ENCODE data around the gene LGI2.

DNA sequence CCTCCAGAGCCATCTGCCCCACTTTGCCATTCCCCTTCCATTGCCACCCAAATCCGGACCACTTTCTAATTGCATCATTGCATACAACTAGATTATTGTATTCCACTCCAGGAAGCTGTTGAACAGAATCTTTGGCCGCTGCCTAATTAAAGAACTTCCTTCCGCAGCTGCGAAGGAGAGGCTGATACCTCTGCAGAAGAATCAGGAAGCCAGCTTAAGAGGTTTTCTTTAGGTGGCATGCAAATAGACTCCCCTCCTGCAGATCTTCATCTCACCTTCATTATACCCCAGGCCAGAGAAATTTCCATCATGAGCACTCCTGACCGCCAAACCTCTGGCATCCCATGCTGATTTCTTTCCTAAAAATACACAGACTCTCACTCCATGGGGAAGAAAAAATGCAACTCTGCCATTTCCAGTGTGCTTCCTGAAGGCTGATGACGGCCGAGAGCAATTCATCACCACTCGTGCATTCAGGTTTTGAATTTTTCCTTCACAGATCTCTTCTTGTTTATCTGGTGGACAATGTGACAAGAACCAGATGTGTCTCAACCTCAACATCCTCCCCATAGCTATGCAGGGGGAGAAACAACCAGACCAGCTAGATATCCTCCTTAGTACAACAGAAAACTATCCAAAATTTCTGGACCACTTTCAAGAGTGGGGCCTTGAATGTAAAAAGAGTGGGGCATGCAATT is 31.2 kb downstream of the LGI2 start:
- TF ChIP-seq EZH2 (IDR thresholded peaks at IDR 0.05; ENCODE audit: borderline replicate concordance, low read depth, low read length, severe bottlenecking), result no peak
- TF ChIP-seq CTCF (IDR thresholded peaks at IDR 0.05; ENCODE audit: borderline replicate concordance, extremely low read depth, low read length, poor library complexity, severe bottlenecking), result no peak
